IPS-18a (cell line): ENCODE data around the gene ZNF155.

Experiments used
- H3K27ac ChIP-seq: one replicate; pipeline ENCODE4 v1.5.1; 2013; ENCODE audit warnings: low read length
- H3K27me3 ChIP-seq: one replicate; pipeline ENCODE4 v1.6.1; 2013; ENCODE audit warnings: mild to moderate bottlenecking, low read length; ENCODE audit not compliant: control insufficient read depth, insufficient read depth
- H3K36me3 ChIP-seq: one replicate; pipeline ENCODE4 v1.6.1; 2013; ENCODE audit warnings: low read depth, low read length; ENCODE audit not compliant: control insufficient read depth
- H3K4me1 ChIP-seq: one replicate; pipeline ENCODE4 v1.6.1; 2013; ENCODE audit warnings: low read depth, low read length; ENCODE audit not compliant: control insufficient read depth
- H3K4me3 ChIP-seq: one replicate; pipeline ENCODE4 v1.5.1; 2013; ENCODE audit warnings: low read length
- H3K9ac ChIP-seq: one replicate; pipeline ENCODE4 v1.6.1; 2013; ENCODE audit warnings: mild to moderate bottlenecking, low read length, moderate library complexity
- H3K9me3 ChIP-seq: one replicate; pipeline ENCODE4 v1.6.1; 2013; ENCODE audit warnings: low read depth, low read length; ENCODE audit not compliant: control insufficient read depth

ZNF155 gene

DNA sequence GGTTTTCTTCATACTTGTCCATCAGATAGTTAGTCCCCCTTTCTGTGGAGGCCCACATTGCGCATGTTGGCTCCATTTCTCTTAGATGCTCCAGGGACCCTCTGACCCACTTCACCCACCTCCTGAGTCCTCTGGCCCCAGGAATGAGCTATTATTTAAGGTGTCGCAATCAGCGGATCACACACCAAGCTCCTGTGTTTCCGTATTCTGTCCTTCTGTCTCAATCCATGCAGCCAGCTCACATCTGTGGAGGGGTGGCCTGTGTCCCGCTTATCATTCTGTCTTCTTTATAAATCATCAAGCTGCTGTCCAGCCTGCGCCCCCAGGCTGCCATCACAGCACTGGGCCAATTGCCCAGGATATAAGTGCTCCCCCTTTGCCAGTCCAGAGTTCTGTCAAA lies 23.5 kb downstream of the ZNF155 start:
- H3K27ac ChIP-seq: no peak overlapping the region
- H3K4me3 ChIP-seq: no peak overlapping the region
- H3K4me1 ChIP-seq: peaks cover 3% of the 10 kb centered on the region
- peaks cover 6% of the 10 kb centered on the region for H3K27me3 ChIP-seq
- no peak overlapping the region for H3K9ac ChIP-seq
- peaks cover 22% of the 10 kb centered on the region for H3K9me3 ChIP-seq
- peaks cover 24% of the 10 kb centered on the region for H3K36me3 ChIP-seq

DNA sequence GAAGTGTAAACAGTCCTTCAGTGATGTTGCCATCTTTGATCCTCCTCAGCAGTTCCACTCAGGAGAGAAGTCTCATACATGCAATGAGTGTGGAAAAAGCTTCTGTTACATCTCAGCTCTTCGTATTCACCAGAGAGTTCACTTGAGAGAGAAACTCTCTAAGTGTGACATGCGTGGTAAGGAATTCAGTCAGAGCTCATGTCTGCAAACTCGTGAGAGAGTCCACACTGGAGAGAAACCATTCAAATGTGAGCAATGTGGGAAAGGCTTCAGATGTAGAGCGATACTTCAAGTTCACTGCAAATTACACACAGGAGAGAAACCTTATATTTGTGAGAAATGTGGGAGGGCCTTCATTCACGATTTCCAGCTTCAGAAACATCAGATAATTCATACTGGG lies 26.5 kb downstream of the ZNF155 start:
- no peak overlapping the region for H3K9ac ChIP-seq
- H3K27ac ChIP-seq: no peak overlapping the region
- H3K9me3 ChIP-seq: peaks cover 29% of the 10 kb centered on the region
- H3K27me3 ChIP-seq: no peaks in the 10 kb centered on the region
- no peak overlapping the region for H3K4me3 ChIP-seq
- H3K36me3 ChIP-seq: peaks cover 24% of the 10 kb centered on the region
- no peaks in the 10 kb centered on the region for H3K4me1 ChIP-seq

GRCh38 chr19:44019498-44019897 lies 35.5 kb downstream of the ZNF155 start:
- Histone ChIP-seq H3K27ac (no peak overlapping the region), H3K9me3 (peaks cover 23% of the 10 kb centered on the region), H3K9ac (no peak overlapping the region), H3K4me3 (no peak overlapping the region), H3K36me3 (no peaks in the 10 kb centered on the region), H3K27me3 (no peaks in the 10 kb centered on the region), H3K4me1 (no peaks in the 10 kb centered on the region)

DNA sequence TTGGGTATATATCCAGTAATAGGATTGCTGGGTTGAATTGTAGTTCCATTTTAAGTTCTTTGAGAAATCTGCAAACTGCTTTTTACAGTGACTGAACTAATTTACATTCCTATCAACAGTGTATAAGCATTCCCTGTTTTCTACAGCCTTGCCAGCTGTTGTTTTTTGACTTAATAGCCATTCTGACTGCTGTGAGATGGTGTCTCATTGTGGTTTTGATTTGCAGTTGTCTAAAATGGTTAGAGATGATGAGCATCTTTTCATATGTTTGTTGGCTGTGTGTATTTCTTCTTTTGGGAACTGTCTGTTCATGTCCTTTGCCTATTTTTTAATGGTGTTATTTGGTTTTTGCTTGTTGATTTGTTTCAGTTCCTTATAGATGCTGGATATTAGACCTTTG lies 37.2 kb downstream of the ZNF155 start:
- no peak overlapping the region for H3K4me3 ChIP-seq

DNA sequence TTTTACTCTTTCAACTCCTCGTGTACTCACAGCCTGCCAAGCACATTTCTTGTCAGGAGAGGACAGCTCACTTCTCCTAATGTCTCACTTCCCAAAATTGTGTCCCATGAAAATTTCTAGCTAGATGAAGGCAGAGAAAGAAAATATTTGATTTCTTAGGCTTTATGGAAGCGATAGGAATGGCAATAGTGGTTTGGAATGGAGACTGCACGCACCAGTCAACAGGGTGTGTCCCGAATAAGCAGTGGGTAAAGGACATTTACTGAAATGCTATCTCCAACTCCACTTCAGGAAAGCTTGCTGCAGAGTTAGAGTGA lies 40.9 kb downstream of the ZNF155 start:
- Histone ChIP-seq H3K27ac (peak overlapping the region; percentile 59), H3K4me3 (peak overlapping the region; percentile 95), H3K4me1 (peaks cover 4% of the 10 kb centered on the region)

More for the DNA sequence above, 37.2 kb downstream of the ZNF155 start:
- H3K27me3 ChIP-seq: no peaks in the 10 kb centered on the region
- peaks cover 22% of the 10 kb centered on the region for H3K9me3 ChIP-seq
- no peak overlapping the region for H3K27ac ChIP-seq
- H3K4me1 ChIP-seq: peaks cover 4% of the 10 kb centered on the region
- no peak overlapping the region for H3K9ac ChIP-seq
- H3K36me3 ChIP-seq: no peaks in the 10 kb centered on the region

DNA sequence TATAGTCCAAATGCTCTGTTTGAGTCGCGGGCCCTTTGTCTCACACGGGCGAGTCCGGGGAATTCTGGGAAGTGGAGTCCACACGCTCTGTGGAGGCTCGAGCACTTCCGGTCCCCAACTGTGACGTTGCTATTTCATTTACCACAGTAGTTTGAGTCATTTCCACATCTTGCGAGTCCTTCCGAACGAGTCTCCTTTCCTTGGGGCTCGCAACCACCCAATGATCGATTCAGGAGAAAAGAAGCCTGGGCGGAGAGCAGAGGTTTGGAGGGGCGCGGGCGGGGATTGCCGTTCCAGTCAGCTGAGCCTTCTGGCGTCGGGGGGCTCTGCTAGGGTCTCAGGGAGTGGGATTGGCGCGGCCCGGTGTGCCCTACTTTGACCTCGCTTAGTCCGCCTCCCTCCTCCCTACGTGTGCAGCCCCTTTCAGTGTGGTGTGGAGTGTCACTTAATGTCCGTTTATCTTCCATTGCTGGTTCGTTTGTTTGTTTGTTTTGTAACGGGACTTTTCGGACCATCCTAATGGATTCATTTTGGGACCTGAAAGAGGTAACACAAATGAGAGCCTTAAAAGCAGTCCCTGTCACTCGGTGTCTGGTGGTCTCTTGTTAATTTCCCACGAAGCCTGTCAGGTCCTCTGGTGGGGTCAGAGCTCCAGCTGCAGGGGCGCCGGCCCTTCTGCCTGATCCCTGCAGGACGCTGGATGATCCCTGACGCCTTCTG lies 41.4 kb downstream of the ZNF155 start, which contains the start of gene ZNF222:
ZNF222 (plus strand) TSS at position 163 of the 720 bp plus-strand sequence; CDS start at position 221, 58 bp downstream.
- Histone ChIP-seq H3K9ac (peak within 1 kb of the TSS; percentile 59), H3K9me3 (peaks cover 11% of the 10 kb centered on the region), H3K27ac (peak within 1 kb of the TSS; percentile 59)

More for the DNA sequence above, 40.9 kb downstream of the ZNF155 start:
- Histone ChIP-seq H3K27me3 (no peaks in the 10 kb centered on the region), H3K9ac (peak overlapping the region; percentile 59), H3K36me3 (peaks cover 24% of the 10 kb centered on the region), H3K9me3 (peaks cover 13% of the 10 kb centered on the region)

GRCh38 chr19:44026622-44027021 lies 42.6 kb downstream of the ZNF155 start:
- Histone ChIP-seq H3K9me3 (peaks cover 18% of the 10 kb centered on the region), H3K36me3 (peaks cover 35% of the 10 kb centered on the region), H3K4me1 (peaks cover 4% of the 10 kb centered on the region), H3K4me3 (no peak overlapping the region), H3K27ac (no peak overlapping the region), H3K27me3 (no peaks in the 10 kb centered on the region), H3K9ac (no peak overlapping the region)

More for the DNA sequence above, 41.4 kb downstream of the ZNF155 start, which contains the start of gene ZNF222:
- peaks cover 4% of the 10 kb centered on the region for H3K4me1 ChIP-seq
- H3K36me3 ChIP-seq: peaks cover 27% of the 10 kb centered on the region
- no peaks in the 10 kb centered on the region for H3K27me3 ChIP-seq
- peak within 1 kb of the TSS; percentile 95 for H3K4me3 ChIP-seq

GRCh38 chr19:44032001-44032610 lies 48.1 kb downstream of the ZNF155 start:
- Histone ChIP-seq H3K9me3 (peaks cover 47% of the 10 kb centered on the region), H3K4me3 (no peak overlapping the region)

DNA sequence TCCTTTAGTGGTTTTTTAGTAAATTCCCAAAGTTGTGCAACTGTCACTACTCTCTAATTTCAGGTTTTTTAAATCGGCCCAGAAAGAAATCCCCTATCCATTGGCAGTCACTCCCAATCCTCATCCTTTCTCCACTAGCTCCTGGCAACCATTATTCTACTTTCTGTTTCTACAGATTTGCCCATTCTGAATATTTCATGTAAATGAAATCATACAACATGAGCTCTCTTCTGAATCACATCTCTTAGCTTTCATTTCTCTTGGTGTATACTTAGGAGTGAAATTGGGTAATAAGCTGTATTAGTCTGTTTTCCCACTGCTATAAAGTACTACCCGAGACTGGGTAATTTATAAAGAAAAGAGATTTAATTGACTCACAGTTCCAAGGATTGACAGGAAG lies 58.2 kb downstream of the ZNF155 start:
- H3K27ac ChIP-seq: no peak overlapping the region
- no peak overlapping the region for H3K9ac ChIP-seq
- H3K4me3 ChIP-seq: no peak overlapping the region
- peaks cover 36% of the 10 kb centered on the region for H3K9me3 ChIP-seq
- no peaks in the 10 kb centered on the region for H3K27me3 ChIP-seq
- no peaks in the 10 kb centered on the region for H3K36me3 ChIP-seq
- no peaks in the 10 kb centered on the region for H3K4me1 ChIP-seq

More at GRCh38 chr19:44032001-44032610, 48.1 kb downstream of the ZNF155 start:
- peaks cover 44% of the 10 kb centered on the region for H3K36me3 ChIP-seq
- no peaks in the 10 kb centered on the region for H3K27me3 ChIP-seq
- H3K4me1 ChIP-seq: no peaks in the 10 kb centered on the region
- H3K27ac ChIP-seq: no peak overlapping the region
- no peak overlapping the region for H3K9ac ChIP-seq
